ENCODE data around the gene FABP1.

Gene FABP1

DNA sequence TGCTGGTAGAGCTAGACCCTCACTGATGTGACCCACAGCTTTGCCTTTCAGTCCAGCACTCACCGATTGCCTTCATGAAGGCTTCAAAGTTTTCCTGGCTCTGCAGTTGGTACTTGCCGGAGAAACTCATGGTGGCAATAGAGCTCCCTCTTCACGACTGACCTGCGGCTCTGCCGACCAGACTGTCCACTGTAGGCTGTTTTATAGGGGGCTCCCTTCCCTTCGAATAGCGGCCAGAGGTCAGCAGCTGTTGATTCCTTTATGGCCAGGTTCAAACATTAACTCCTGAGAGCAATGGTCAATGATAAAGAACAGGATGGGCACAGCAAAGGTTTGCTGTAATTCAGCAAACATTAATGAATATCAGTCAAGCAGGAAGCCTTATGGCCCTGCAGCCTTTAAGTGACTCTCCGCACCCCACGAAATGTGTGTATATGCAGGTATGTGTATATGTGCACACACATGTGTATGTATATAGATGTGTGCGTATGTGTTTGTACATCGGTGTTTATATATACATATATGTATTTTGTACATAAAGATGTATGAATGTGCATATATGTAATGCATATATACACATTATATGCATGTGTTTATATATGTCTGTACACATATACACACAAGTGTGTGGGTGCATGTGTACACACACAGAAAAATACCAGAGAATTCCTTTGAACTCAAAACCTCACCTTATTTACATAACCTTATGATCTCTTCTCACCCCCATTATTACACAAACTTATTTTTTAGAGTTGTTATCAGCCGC, at the start of gene FABP1:
FABP1 (minus strand) TSS at position 175 of the 766 bp plus-strand sequence; CDS start at position 130, 45 bp downstream.
- no peak for DNase-seq (ENCODE audit: low read depth)

DNA sequence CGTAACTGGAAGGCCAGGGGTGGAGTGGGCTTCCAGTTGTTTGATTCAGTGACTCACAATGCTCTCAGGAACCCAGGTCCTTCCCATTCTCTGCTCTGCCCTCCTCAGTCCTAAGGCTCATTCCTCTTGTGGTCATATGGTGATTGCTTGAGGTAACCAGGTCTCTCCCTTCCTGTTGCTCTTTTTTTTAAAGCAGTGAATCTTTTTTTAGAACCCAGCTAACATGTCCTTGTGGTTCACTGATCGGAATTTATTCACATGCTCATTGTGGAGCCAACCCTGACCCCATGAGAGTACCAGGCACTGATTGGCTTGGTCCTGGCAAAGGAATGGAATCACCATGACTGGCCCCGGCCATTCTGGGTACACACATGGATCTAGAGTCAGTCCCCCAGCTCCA, 49.7 kb upstream of the FABP1 start:
- peak; percentile 39 for DNase-seq (ENCODE audit: low read depth)

DNA sequence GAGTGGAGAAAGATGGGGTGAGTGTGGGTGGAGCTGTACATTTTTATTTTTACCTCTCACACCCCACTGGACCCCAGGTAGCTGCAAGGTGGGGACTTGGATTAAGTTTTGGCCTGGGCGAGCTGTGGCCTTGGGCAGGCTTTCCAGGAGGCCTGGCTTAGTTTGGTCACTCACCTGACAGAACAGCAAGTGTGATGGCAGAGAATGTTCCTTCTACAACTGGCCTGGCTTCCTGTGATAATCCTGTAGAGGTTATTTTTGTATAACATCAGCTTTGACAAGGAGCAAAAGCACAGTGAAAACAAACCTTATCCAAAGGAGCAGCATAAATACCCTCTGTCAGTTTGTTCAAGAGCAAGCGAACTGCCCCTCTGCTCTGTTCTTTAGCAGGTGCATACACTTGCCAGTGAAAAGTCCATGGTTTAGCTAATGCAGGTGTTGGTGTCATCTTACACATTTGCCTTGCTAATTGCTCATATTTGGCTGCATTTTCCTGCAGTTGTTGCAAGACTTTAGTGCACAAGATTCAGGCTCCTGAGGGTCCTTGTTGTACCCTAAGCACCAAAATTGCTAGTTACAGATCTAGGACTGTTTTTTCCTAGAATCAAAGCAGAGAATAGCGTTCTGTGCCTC, 48.6 kb upstream of the FABP1 start:
- no peak for DNase-seq (ENCODE audit: low read depth)

DNA sequence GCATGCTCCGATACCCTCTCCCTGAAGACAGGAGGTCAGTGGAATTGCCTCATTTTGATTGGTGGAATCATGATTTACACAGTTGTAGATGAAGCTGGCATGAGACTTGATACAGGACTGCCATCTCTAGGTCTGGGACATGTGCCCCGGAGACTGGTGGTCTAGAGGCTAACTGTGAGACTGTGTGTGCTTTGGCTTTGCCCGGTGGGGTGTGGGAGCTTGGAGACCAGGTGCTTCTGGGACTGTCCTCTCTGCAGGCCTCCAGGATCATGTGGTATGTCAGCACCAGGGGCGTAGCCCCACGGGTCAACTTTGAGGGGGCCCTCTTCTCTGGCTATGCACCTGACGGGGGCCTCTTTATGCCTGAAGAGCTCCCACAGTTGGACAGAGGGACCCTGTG, 45.0 kb upstream of the FABP1 start:
- DNase-seq (ENCODE audit: low read depth): no peak

DNA sequence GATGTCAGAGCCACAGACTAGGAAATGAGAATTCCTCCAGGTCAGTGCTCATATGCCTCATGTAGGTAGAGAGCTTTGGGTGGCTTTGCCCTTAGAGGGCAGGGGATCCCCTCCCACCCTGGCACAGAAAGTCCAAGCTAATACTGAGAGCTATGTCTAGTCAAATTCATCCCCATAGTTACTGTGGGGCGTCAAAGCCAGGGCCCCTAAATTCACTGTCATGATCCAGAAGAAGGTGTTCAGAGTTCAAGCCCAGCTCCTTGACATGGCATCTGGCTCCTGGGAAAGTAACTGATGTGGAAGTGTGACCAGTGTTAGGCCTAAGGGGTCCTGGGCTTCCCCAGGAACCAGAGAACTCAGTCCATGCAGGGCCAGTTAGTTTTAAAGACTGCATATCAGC, 44.1 kb upstream of the FABP1 start:
- no peak for DNase-seq (ENCODE audit: low read depth)

DNA sequence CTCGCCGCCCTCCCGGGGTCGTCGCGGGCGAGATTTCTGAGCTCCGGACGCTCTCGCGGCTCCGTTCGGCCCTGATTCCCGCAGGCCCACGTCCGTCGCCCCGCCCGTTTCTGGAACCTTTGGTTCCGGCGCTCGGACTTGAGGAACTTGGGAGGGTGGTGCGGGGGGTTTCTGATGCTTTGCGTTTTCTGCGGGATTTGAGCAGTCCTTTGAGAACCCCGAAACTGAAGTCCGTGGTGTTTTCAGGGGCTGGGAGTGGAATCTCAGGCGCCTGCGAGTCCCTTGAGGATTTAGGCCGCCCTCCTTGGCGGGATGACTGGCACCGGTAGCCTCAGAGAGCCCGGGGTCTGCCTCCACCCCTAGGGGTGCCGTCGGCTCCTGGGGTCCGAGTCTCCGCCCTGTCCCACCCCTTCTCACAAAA, 42.6 kb upstream of the FABP1 start:
- DNase-seq (ENCODE audit: low read depth): no peak

DNA sequence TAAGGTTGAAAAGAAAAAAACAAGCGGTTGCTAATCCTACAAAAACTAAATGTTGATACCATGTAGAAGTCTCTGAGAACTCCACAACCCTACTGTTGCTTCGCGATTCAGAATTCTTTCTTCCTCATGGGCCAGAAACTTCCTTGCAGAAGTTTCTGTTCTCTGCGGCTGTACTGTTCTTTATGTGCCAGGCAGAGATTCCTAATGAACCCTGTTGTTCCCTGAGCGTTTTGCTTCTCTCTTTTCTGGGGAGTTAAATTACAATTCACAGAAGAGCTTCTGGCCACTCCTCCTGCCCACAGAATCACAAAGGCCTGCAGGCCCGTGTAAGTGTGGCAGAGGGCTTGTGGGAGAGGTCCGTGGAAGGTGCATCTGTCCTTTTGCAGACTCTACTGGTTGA, 40.5 kb upstream of the FABP1 start:
- no peak for DNase-seq (ENCODE audit: low read depth)

DNA sequence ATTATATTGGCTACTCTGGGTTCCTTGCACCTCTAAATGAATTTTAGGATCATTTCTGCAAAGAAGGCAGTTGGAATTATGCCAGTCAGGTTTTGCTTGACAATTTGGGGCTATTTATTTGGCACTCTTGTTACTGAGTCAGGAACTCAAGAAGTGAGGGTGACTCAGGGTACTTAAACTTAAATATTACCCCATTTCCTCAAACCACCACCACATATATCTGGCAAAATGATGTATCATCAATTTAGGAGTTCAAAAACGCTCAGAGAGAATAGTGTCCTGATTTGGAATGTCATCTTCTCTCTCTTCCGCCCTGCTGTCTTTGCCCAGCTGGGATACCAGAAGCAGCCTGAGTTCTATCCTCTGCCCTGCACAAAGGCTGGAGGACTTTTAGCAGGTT, 39.9 kb upstream of the FABP1 start:
- DNase-seq (ENCODE audit: low read depth): no peak

DNA sequence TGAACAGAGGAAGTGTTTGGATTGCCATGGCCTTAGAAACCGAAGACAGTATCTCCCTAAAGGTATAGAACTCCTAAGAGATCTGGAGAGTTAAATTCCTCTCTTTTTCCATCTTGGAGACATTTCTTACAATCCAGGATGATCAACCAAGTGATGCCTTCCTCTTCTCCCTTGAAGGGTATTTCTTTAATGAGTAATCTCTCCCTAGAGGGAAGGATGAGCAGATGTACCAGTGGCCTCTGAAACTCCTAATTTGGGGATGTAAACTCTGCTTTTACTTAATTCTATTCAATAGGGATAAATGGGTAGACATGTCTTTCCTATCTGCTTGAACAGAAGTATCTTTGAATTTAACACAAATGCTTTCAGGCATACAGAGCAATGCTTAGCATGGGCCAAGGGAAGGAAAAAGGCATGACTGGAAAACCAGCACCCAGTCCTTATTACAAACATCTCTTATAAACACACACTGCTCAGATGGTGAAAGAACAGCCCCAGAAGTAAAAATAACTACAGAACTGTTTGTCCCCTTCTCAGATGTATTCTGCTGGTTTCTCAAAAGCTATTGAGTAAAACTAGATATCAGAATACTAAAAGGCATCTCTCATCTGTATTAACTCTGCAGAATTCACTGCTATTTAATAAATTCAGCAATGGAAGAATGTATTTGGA, 37.6 kb upstream of the FABP1 start:
- no peak for DNase-seq (ENCODE audit: low read depth)

DNA sequence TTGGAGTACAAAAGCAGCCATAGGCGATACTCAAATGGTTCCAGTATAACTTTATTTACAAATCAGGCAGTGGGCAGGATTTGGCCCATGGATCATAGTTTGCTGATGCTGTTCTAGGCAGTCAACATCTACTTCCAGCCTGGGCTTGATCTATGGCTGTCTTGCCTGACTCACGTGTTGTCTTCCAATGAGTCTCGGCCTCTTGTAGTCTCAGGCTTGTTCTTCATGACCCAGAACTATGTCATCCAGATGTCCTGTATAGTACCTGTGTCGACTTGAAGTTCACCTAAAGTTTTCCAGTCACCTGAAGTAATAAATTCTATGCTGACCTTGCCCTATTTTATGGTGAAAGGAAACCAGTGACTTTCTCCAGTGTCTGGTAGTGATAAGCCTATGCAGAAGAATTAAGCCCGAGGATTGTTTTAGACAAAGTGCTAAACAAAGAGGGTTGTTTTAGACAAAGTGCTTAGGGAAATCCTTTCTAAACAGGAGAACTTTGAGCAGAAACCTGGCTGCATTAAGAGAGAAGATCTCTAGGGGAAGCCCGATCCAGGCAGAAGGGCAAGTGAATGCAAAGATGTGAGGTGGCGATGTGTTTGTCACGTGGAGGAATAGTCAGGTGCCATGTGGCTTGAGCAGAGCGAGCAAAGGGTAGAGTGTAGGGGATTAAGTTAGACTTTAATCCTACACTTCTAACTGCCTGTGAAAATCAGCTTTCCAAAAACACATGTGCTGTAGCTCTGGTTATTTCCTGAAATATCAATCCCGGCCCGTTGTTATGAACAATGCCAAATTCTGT, 33.8 kb upstream of the FABP1 start:
- DNase-seq (ENCODE audit: low read depth): no peak

DNA sequence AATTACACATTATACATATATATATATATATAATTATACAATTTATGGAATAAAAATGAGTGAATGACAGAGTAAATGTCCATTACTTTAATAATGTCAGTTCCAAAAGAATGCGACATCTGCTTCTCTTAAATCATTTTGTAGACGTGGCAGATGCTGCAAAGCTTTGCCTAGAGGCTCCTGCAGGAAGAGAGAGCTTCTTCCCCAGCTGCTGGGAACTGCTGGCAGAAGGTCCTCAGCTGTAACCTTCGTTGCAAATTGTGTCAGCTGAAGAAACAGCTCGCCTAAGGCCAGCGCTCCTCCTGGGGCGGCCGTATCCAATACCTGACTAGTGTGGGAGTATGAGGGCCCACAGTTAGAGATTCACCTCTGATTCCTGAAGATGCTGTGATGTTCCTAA, 32.7 kb upstream of the FABP1 start:
- DNase-seq (ENCODE audit: low read depth): no peak

DNA sequence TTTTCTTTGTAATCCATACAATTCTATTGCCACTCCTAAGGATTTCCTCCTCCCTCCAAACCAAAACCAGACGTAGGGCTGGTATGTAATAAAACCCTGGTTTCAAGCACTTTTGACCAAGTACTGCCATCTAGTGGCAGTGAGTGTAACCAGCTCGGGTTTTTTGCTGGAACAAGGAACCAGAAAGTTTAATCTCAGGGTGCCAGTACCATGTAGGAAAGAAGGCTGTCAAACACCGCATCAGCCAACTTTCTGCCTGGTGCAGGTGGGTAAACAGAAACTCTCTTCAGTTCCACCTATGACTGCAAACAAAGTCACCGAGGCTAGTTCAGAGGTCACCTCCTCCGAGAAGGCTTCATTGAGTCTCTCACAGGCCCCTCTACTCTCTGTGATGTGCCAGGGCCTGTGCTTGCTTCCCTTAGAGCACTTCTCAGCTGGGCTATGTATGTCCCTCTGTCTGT, 32.1 kb upstream of the FABP1 start:
- peak; percentile 73 for DNase-seq (ENCODE audit: low read depth)

DNA sequence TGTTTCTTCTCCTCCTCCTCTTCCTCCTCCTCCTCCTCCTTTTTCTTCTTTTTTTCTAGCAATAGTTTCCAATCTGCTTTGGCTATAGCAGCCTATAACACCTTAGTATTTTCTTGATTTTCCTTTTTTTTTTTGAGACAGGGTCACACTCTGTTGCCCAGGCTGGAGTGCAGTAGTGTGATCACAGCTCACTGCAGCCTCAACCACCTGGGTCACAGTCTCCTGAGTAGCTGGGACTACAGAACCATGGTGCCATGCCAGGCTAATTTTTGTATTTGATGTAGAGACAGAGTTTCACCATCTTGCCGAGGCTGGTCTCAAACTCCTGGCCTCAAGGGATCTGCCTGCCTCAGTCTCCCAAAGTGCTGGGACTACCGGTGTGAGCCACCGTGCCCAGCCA, 31.6 kb upstream of the FABP1 start:
- DNase-seq (ENCODE audit: low read depth): no peak

DNA sequence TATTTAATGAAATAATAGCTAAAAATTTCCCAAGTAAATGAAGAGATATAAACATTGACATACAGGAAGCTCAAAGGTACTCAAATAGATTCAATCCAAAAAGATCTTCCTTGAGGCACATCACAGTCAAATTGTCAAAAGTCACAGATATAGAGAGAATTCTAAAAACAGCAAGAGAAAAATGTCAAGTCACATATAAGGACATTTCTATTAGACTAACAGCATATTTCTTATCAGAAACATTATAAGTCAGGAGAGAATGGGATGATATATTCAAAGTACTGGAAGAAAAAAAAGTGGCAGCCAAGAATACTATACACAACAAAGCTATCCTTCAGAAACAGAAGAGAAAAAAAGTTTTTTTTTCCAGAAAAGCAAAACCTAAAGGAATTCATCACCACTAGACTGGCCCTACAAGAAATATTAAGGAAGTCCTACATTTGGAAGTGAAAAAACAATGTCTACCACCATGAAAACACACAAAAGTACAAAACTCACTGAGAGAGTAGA, 21.1 kb upstream of the FABP1 start:
- DNase-seq (ENCODE audit: low read depth): no peak

DNA sequence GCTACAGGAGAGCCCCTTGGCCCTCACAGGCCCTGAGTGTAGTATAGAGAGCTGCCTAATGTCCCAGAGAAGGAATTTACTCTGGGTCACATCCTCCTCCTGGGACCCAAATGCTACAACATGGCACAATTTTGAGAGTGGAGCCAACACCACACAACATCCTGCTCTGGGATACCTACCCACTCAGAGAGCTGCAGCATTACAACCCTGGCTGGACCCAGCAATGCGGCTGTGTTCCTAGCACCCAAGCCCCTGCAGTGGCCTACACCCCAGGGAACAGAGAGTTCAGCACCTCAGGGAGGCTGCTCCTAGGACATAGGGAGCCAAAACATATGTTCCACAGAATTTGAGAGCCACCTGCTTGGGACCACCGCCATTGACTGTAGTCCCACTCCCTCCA, 19.3 kb upstream of the FABP1 start:
- DNase-seq (ENCODE audit: low read depth): no peak

DNA sequence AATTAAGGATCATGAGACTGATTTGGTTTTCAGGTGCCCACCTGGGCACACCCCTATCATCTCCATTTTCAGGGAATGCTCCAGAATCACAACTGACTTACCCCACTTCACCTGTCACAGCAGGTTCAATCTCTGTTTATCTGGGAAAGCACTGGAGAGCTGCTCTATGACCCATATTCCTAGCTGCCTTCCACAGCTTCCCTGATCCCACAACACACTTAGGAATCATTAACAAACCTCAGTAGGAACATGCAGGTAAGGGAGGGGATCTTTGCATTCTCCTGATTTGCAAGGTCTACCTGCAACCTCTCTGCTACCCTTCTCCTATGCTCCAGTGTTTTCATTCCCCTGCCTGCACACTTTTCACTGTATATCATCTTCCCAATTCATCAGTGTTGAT, 18.7 kb upstream of the FABP1 start:
- DNase-seq (ENCODE audit: low read depth): no peak

DNA sequence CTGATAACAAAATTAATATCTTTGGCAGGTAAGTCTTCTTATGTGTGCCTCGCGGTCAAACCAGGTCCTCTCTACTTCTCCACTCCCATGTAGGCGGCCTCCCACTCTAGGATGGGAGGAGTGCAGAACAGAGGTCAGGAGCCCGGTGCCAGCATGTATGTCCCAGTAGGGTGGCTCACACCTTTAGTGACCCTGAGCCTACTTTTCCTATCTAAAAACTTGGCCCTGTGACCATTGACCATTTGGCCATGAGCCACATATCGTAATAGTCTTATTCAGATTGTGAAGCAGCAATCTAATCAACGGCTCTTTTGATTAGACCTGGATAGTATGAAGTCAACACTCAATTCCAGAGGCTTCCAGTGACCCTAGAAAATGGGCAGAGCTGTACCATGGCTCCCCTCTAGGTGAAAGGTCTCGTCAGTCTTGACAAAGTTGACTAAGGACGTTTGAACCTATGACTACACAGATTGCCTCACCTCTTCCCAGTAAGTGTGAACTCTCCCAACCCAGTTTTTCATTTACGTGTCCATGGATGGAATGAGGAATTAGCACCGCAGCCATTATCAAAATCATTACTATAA, 17.1 kb upstream of the FABP1 start:
- no peak for DNase-seq (ENCODE audit: low read depth)

DNA sequence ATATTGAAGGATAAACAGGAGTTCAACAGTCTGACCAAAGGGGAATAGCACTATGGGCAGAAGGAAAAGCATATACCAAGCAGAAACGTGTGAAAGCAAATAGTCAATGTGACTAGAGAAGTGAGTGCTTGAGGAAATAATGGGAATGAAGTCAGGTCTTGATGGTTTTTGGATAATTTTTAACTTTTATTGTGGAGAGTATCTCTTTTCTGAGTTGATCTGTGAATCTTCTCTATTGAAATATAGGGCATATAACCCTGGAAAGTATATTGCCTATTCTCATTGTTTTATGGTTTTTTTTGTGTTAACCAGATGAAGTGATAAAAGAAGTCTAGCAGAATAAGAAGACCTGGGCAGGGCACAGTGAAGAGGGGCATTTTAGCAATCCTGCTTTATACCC, 16.4 kb upstream of the FABP1 start:
- no peak for DNase-seq (ENCODE audit: low read depth)

DNA sequence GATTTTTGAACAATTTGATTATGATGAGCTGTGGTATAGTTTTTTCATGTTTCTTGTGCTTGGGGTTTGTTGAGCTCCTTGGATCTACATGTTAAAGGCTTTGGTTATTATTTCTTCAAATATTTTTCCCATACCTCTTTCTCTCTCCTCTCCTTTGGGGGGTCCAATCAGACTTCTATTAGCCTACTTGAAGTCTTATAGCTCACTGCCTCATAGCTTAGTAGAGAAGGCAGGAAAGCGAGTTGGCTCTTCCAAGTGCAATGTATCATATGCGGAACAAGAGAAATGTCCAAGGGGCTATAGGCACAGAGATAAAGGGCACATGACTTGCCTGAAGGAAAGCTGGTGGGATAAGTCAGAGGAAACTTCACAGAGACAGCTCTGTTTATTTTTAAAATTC, 14.1 kb upstream of the FABP1 start:
- DNase-seq (ENCODE audit: low read depth): no peak

DNA sequence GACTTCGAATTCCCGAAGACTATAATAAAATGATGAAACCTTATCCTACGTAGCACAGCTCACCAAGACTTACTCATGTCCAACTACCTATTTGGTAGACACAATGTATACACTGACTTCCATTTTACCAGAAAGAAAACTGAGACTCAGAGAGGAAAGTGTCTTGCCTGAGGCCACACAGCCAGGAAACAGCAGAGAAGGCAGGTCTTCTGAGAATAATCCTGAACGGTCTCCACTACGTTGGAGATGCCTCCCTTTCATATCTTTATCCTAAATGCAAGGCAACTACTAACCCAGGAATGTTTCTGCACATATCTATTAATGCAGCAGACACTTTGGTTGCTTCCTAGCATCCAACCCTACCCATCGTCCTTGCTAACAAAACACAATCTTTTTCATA, 11.9 kb upstream of the FABP1 start:
- no peak for DNase-seq (ENCODE audit: low read depth)

DNA sequence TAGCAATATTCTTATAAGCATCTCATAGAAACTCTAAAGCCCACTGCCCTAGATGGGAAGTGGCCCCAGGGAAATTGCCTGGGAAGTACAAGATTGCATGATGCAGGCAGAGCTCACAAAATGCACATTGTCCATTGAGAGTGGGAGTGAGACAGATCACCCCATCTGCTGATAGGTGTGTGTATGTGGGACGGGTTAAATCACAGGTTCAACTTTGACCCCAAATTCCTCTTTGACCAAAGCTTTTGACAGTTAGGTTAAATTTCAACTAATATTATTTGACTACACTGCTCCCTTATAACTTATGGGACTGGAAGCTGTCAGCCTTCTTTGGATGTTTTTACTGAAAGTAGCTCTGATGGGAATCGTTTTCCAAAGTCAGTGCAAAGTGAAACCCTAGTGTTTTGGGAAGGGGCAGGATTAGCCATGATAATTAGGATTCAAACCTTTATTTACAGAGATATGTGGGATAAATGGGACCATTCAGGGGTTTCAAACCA, 11.4 kb upstream of the FABP1 start:
- DNase-seq (ENCODE audit: low read depth): no peak

DNA sequence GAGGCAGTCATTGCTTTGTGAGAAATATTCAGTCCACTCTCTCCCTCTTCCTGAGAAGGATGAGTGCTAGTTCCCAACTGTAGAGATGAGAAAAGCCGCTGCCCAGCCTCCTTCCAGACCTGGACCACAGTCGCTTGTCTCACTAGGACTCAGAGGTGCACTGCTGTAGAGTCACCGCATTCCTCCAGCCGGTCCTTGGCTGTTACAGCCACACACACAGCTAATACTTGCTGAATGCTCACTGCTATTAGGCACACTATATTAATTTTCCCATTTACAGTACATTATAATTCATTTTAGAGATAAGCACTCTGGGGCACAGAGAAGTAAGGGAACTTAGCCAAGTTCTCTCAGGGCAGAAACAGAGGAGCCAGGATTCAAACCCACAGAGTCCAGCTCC, 10.0 kb upstream of the FABP1 start:
- DNase-seq (ENCODE audit: low read depth): no peak

Data from EH (cell line).